Right lobe of liver (tissue), 4 donors: Measurements from ENCODE around the gene C1orf56.

Experiments used
- POLR2A ChIP-seq: fragments of 450-650 bp; IDR thresholded peaks from one replicate; pipeline ENCODE4 v1.6.1; 2017; ENCODE audit warnings: antibody characterized with exemption, mild to moderate bottlenecking
- TF ChIP-seq, protein P1 (sequence below), 4 donors: fragments of 200-600 bp in 3 of 4; fragments of 450-650 bp in 1 of 4; IDR thresholded peaks; one replicate each; pipeline versions ENCODE4 v1.5.1 to v1.8.0; 2016 to 2022; ENCODE audit warnings: antibody characterized with exemption in 4 of 4, mild to moderate bottlenecking in 2 of 4
- donor health status: DM: no; HTN: no; CAD: no.
- donor health status: DM: no; HTN: no; CAD: no.
- donor health status: DM: no; HTN: yes; CAD: no.

DNA sequence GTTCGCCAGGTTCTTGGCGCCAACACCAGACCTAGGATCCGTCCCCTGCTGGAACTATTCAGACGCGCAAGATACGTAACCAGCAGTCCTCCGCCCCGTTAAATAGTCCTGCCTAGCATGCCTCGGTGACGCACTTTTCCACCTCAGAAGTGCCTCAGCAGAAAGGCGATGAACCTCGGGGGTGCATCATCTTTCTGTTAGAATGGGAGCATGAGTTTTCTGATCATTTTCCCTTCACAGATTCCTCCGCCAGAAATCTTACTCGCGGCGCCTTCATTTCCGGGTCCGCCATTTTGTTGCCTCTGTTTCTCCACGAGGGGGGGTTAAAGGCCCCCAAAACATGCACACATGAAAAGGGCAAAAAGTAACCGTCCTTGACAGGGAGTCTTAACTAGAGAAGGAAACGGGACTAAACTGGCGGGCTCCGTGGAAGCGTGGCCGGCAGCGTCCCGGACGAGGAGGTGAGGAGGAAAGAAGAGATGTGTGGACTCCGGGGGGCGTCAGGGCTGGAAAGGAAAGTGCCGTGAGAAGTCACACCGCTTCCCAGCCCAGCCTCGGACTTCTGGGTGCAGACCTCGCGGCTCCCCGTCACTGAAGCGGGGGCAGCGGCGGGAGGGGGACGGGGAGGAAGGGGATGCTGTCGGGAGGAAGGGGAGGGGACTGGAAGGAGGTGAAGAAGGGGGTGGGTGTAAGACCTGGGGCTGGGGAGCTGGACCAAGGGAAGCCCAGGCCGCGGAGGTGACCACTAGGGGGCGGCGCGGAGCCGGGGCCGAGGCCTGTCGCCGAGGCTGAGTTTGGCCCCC is 23.1 kb downstream of the C1orf56 start, which contains the start of gene GABPB2:
- TF ChIP-seq POLR2A = peak; percentile 52
- TF ChIP-seq, protein P1, sequence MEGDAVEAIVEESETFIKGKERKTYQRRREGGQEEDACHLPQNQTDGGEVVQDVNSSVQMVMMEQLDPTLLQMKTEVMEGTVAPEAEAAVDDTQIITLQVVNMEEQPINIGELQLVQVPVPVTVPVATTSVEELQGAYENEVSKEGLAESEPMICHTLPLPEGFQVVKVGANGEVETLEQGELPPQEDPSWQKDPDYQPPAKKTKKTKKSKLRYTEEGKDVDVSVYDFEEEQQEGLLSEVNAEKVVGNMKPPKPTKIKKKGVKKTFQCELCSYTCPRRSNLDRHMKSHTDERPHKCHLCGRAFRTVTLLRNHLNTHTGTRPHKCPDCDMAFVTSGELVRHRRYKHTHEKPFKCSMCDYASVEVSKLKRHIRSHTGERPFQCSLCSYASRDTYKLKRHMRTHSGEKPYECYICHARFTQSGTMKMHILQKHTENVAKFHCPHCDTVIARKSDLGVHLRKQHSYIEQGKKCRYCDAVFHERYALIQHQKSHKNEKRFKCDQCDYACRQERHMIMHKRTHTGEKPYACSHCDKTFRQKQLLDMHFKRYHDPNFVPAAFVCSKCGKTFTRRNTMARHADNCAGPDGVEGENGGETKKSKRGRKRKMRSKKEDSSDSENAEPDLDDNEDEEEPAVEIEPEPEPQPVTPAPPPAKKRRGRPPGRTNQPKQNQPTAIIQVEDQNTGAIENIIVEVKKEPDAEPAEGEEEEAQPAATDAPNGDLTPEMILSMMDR (IDR thresholded peaks at IDR 0.05) = peak; percentile 72 to 94 (median 90)
